GM10847 (cell line): Measurements from ENCODE around the gene ZNF524.

Experiments
- POLR2A ChIP-seq: IDR thresholded peaks from 2 replicates; pipeline ENCODE4 v1.6.1; 2011; ENCODE audit not compliant: insufficient read length; ENCODE audit errors: extremely low read depth

The ZNF524 gene

DNA sequence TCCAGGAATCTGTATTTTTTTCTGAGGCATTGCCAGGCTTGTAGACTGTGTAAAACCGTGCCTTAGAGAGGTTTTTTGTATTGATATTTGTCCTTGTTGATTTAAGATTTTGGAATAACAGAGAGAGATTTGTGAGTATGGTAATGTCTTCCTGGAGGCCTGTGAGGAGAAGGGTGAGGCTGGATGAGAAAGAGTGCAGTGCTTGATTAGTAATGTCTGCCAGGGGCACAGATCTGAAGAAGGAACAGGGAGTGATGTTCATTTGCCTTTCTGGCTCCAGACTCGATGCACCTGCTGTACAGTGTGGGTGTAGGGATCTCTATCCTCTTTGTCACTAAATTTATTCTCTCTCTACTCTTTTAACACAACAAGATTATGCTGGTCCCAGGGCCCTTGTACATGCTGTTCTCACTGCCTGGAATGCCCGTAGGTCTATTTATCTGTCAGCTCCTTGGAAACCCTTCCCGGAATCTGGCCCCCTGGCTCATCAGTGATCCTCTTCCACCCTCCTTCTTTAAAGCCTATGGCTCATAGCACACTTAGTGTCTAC is 5.0 kb upstream of the ZNF524 start:
- TF ChIP-seq POLR2A, result no peak

DNA sequence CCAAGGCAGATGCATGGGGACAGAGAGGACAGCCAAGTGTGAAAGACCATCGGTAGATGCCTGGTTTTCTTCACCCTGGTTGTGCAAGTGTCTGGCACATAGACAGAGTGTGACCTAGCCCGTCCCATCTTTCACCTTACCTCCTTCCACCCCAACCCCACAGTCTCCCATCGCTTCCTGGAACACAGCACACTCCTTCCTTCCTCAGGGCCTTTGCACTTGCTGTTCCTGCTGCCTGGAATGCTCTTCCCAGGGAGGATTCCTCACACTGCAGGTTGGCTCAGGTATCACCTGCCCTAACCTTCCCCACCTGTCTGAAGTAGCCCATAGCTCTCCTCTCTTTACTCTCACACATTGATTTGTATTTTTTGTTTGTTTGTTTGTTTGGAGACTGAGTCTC is 3.8 kb upstream of the ZNF524 start:
- TF ChIP-seq POLR2A, result no peak

DNA sequence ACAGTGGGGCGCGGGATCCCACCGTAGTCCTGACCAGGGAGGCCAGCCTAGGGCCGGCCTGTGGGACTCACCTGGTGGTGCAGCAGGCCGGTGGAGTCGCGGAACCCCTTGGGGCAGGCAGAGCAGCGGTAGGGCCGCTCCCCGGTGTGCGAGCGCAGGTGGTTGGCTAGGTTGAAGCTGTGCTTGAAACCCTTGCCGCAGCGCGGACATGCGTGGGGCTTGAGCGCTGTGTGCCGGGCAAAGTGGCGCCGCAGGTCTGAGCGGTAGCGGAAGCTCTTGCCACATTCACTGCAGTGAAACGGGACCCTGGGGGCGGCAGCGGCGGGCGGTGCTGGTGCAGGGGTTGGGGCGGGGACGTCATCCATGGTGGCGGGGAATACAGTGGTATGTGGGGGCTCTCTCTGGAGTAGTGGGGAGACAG is 2.6 kb upstream of the ZNF524 start:
- no peak for TF ChIP-seq POLR2A

DNA sequence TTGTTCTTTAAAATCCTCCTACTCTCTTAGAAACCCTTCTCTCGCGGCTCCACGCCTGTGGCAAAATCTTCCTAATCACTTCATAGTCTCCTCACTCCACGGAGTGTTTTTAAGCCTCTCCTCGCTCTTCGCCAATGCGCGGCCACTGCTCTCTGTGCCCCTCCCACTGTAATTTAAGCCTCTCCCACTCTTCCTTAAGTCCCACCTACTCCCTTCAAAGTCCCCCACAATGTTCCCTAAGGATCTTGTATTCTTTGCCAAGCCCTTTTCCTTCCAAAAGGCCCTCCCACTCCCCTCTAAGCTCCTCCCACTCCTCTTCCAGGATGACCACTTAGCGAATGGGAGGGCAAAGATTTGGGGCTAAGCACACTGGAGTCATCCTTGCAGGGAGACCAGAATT is 2.1 kb upstream of the ZNF524 start:
- no peak for TF ChIP-seq POLR2A

DNA sequence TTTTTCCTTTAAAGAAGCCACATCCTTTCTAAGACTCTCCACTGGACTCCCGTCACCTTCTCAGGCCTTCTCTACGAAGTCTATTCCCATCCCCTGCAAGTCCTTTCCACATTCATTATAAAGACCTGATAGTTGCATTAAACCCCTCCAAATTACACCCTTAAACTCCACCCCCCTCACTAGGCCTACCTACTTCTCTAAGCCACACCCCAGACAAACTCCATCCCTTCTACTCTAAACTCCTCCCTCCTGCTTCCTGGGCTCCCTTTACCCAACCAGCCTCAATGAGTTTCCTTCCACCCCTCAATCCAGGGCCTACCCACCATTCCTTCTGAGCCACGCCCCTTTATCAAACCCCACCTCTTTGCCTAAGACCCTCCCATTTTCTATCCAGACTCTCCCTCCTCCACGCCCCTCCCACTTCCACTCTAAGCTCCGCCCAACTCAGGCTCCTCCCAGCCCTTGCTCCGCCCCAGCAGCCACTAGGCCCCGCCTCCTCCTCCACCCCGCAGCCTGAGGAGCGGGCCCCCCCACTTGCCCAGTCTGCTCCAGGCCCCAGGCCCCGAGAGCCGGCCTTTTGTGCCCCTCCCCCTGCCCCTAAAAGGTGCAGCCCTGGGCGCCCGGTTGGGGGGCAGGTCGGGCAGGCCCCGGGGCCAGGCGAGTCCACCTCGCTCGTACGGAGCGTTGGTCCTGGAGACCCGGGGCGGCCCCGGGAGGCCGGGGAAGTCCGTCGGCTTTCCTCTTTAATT is 1.2 kb upstream of the ZNF524 start:
- peak; percentile 33 for TF ChIP-seq POLR2A

DNA sequence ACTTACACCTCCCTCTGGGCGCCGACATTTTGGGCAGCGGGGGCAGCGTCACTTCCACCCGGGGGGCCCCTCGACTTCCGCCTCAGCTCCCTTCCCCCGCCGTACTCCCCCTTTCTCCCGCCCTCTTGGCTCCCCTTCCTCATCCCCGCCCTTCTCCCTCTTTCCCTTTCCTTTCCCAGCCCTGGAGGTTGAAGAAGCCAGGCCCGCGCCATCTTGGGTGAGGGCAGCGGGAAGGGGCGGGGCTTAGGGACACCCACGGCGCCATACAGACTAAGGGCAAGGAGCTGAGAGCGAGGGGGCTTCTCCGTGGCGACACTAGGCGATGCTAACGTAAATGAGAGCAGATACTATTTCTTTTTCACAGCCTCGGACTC is 633 bp upstream of the ZNF524 start, which contains the start of gene FIZ1:
Gene FIZ1, minus strand, starts transcription at position 50 of the 374 bp plus-strand sequence. CDS start 1,652 bp downstream, outside the sequence.
- TF ChIP-seq POLR2A, result peak; percentile 18

DNA sequence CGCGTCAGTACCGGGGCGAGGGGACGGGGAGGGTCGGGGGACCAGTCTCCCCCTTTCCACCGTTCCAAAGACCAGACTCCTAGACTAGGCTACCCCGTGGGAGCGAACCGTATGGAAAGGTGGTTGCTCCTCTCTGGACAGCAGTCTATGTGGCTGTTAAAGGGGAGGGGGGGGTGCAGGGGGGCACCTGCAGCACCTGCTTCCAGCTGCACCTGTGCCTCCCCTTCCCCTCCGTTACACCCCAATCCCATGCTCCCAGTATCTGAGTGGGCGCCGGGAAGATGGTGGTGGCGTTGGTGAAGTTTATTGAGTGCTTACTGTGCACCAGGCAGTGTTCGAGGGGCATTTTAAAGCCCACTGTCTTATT is 557 bp downstream of the ZNF524 start:
- no peak for TF ChIP-seq POLR2A

DNA sequence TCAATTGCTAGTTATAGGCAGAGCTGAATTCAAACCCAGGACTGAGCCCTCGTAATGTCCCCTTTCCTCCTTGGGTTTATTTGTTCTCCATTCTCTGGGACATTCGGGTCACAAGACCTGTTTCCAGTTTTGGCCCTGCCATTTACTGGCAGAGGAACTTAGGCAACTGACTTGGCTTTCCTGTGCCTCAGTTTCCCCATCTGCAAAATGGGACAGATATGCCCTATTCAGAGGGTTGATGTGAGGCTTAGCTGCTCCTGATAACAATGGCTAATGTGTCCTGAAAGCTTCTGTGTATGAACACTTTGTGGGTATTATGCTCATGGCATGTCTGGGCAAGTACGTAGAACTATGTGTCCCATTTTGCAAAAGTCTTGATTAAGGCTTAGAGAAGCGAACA is 996 bp downstream of the ZNF524 start:
- TF ChIP-seq POLR2A, result no peak

DNA sequence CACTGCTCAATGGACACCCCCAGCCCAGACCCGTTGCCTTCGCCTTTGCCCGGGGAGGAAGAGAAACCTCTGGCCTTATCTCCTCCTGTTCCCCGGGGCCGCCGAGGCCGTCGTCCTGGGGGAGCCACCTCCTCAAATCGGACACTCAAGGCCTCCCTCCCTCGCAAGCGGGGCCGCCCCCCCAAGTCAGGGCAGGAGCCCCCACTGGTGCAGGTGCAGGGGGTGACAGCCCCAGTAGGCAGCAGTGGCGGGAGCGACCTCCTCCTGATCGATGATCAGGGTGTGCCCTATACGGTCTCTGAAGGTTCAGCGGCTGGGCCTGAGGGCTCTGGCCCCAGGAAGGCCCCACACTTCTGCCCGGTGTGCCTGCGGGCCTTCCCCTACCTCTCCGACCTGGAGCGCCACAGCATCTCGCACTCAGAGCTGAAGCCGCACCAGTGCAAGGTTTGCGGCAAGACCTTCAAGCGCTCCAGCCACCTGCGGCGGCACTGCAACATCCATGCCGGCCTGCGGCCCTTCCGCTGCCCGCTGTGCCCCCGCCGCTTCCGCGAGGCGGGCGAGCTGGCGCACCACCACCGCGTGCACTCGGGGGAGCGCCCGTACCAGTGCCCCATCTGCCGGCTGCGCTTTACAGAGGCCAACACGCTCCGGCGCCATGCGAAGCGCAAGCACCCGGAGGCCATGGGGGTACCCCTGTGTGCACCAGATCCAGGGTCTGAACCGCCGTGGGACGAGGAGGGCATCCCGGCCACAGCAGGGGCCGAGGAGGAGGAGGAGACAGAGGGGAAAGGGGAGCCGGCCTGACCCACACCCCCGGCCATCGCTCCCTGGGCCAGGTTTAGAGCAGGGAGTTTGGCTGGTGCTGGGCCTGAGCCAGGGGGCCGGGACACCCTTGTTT is 2.3 kb downstream of the ZNF524 start:
- TF ChIP-seq POLR2A, result no peak

DNA sequence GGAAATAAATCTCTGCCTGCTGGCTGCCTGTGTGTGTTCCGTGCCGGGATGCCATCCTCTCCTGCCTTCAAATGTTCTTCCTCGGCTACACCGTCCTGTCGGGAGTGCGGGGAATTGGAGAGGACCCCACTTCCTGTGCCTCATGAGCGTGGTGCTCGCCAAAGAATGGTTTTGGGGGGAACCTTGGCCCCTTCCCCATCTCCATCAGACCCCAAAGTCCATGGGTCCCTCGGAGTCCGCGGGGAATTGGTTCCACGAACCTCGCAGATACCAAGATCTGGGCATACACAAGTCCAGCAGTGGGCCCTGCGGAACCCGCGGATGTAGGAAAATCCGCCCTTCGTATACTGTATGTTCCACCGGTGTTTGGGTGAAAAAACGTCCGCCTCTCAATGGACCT is 3.0 kb downstream of the ZNF524 start:
- TF ChIP-seq POLR2A, result no peak

DNA sequence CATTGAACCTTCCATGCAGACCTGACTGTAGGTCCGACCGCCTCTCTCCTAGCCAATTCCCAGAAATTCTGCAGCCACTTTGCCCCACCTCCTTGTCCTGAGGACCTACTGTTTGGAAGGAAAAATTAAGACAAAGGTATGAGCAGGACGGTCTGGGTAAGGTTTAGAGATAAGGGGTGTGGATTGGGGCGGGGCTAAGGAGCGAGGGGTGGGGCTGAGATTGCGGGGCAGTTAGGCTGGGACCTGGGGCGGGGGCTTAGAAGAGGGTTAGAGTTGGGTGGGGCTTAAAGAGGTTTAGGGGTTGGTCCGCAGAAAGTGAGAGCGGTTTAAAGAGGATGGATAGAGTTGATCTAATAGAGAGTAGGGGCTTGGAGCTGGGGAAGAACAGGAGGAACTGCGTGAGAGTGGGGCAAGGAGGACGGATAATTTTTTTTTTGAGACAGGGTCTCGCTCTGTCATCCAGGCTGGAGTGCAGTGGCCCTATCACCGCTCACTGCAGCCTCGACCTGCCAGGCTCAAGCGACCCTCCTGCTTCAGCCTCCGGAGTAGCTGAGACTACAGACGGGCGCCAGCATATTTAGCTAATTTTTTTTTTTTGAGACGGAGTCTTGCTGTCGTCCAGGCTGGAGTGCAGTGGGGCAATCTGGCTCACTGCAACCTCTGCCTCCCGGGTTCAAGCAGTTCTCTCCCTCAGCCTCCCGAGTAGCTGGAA is 3.6 kb downstream of the ZNF524 start:
- TF ChIP-seq POLR2A, result no peak

DNA sequence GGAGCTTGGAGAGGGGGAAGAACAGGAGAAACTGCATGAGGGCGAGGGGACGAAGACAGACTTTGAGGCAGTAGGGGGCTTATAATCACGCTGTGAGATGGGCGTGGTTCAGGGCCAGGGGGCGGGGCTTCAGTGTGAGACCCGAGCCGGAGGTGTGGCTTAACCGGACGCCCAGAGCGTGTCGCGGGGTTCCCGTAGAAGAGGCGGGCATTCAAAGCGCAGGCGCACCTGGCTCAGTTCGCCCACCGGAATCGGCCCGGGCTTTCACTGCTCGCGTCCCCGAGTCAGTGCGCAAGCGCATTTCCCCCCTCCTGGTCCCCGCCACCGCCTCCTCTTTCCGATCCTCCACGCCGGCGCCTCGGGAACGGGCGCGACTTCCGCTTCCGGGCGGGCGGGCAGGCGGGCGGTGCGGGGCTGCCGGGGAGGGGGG is 5.1 kb downstream of the ZNF524 start:
- TF ChIP-seq POLR2A, result peak; percentile 15

DNA sequence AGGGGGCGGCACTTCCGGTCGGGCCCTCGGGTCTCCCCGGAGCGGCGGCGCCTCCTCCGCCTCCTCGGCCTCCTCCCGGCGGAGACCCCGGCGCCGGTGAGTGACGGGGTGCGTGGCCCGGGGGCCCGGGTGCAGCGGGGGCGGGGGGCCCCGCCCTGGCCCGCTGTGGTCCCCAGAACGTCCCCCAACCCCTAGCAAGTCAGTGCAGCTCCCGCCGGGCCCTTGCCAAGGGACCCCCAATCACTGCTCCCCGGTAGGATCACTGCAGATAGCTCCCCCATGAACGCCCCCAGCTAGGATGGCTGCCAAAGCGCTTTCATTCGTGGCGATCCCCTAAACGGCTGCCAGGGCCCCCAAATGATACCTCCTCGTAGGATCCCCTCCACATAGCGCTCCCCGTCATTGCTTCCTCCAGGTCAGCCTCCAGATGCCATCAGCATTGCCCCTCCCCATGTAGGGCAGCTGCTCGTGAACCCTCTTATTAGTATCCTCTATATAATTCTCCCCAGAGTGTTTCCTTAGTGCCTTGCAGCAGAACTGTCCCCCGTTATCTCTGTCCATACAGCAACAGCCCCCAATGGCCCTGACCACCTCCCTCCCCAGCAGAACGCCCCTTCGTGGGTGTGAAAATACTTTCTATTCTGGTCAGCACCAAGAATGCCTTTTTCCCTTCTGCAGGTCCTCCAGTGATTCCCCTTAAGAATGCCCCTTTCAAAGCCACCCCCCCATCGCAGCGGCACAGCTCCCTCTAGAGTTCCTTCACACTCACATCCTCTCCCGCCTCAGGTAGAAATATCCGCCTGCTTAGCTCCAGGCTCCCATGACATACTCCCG is 5.8 kb downstream of the ZNF524 start, which contains the start of gene ZNF865:
Gene ZNF865, plus strand, starts transcription at position 11 of the 834 bp plus-strand sequence. CDS start 7,972 bp downstream, outside the sequence.
- TF ChIP-seq POLR2A, result no peak

DNA sequence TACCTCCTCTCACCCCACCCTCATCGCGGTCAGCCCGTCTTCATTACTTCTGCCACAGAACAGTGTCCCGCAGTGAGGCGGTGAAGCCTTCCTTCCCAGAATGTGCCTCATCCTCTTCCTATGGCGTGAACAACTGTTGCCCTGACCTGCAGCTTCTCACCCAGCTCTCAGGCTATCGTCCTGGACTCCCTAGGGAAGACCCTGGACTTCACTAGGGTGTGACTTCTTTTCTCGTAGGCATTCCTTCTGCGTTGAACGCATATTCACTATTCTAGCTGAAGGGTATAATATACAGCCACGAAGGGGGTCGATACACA is 6.3 kb downstream of the ZNF524 start:
- no peak for TF ChIP-seq POLR2A
